ENCODE data around the gene ZNF180.
"Not testable (repeated sequence)": the region's sequence is repeated elsewhere in the genome, so short reads cannot be mapped to it uniquely, and the experiment has no call there.

ZNF180 gene

GRCh38 chr19:44539991-44540390, 39.7 kb upstream of the ZNF180 start:
- no peak for DNase-seq (ENCODE audit: low read depth, low spot score)
- POLR2A ChIA-PET = no interaction called here
- CTCF ChIA-PET = interaction anchor here (1.0 to 1.2 kb wide), 2 partner anchors 12 to 31 kb away, joined by 3 to 4 read pairs; no protein-coding TSS in a partner anchor

GRCh38 chr19:44539236-44539826, 39.0 kb upstream of the ZNF180 start:
- no peak for TF ChIP-seq CTCF (IDR thresholded peaks at IDR 0.05; ENCODE audit: insufficient read depth, low read length, missing control alignments)
- H3K4me3 ChIP-seq (ENCODE audit: low read depth, low read length) = no peak overlapping the region
- CTCF ChIA-PET = interaction anchor here (1.2 kb wide), 1 partner anchor 32 kb away, joined by 4 read pairs; no protein-coding TSS in a partner anchor
- no peak for DNase-seq (ENCODE audit: low read depth, low spot score)
- POLR2A ChIA-PET = no interaction called here

More at GRCh38 chr19:44539991-44540390, 39.7 kb upstream of the ZNF180 start:
- TF ChIP-seq CTCF (IDR thresholded peaks at IDR 0.05; ENCODE audit: insufficient read depth, low read length, missing control alignments) = no peak
- no peak overlapping the region for H3K4me3 ChIP-seq (ENCODE audit: low read depth, low read length)

GRCh38 chr19:44535361-44535760, 35.0 kb upstream of the ZNF180 start:
- H3K4me3 ChIP-seq (ENCODE audit: low read depth, low read length); DNase-seq (ENCODE audit: low read depth, low spot score); POLR2A ChIA-PET: not testable (repeated sequence)
- CTCF ChIA-PET = interaction anchor here (1.3 kb wide), 1 partner anchor 8 kb away, joined by 3 read pairs; no protein-coding TSS in a partner anchor

GRCh38 chr19:44532819-44533218, 32.5 kb upstream of the ZNF180 start:
- POLR2A ChIA-PET = no interaction called here

GRCh38 chr19:44530777-44531176, 30.5 kb upstream of the ZNF180 start:
- H3K4me3 ChIP-seq (ENCODE audit: low read depth, low read length) = no peak overlapping the region
- DNase-seq (ENCODE audit: low read depth, low spot score) = no peak
- TF ChIP-seq CTCF (IDR thresholded peaks at IDR 0.05; ENCODE audit: insufficient read depth, low read length, missing control alignments) = no peak
- CTCF ChIA-PET = interaction anchor here (1.5 kb wide), 1 partner anchor 40 kb away, joined by 5 read pairs; no protein-coding TSS in a partner anchor
- POLR2A ChIA-PET = no interaction called here

More at GRCh38 chr19:44532819-44533218, 32.5 kb upstream of the ZNF180 start:
- no peak for TF ChIP-seq CTCF (IDR thresholded peaks at IDR 0.05; ENCODE audit: insufficient read depth, low read length, missing control alignments)
- no peak for DNase-seq (ENCODE audit: low read depth, low spot score)
- CTCF ChIA-PET = no interaction called here
- no peak overlapping the region for H3K4me3 ChIP-seq (ENCODE audit: low read depth, low read length)

- POLR2A ChIA-PET = no interaction called here
- CTCF ChIA-PET = interaction anchor here (1.2 to 1.5 kb wide), 2 partner anchors 41 to 160 kb away, joined by 3 to 5 read pairs; no protein-coding TSS in a partner anchor
Measured at GRCh38 chr19:44529536-44529935, 29.2 kb upstream of the ZNF180 start, which contains the start of gene CEACAM20. Gene CEACAM20, minus strand, starts transcription at chr19:44529675. Its CDS starts 166 bp downstream, at chr19:44529509.

More at GRCh38 chr19:44529536-44529935, 29.2 kb upstream of the ZNF180 start, which contains the start of gene CEACAM20:
- DNase-seq (ENCODE audit: low read depth, low spot score) = no peak
- TF ChIP-seq CTCF (IDR thresholded peaks at IDR 0.05; ENCODE audit: insufficient read depth, low read length, missing control alignments) = no peak
- H3K4me3 ChIP-seq (ENCODE audit: low read depth, low read length) = no peak within 1 kb of the TSS
